Heart left ventricle (tissue), 13 donors: ENCODE measurements around the gene AURKB.

Experiments
- CTCF ChIP-seq, 12 donors: fragments of 200-600 bp; sonication (generic) in 4 of 12; IDR thresholded peaks; one replicate each; pipeline versions ENCODE4 v1.5.0 to v1.8.0; 2018 to 2022; ENCODE audit warnings: antibody characterized with exemption in 12 of 12, mild to moderate bottlenecking in 5 of 12
- POLR2A ChIP-seq, 2 donors: fragments of 450-650 bp; IDR thresholded peaks; one replicate each; pipeline ENCODE4 v1.6.1; 2017; ENCODE audit warnings: antibody characterized with exemption in 2 of 2, mild to moderate bottlenecking in 2 of 2, moderate library complexity in 2 of 2
- donor health status: ischemic (EF 13 %, LVEDD 7.1; RV severe dilation, severe dysfunction).
- donor health status: DM: no; HTN: yes; CAD: no.
- donor health status: DM: no; HTN: no; CAD: no.
- donor health status: ischemic (EF 25% LVEDD 6.9; RV normal size, moderate dysfunction).
- donor health status: ischemic (EF 25% LVEDD 5.7; RV mildly dilated, moderate dysfunction).
- donor health status: ischemic (EF 35%, LVEDD 5.7; RV mildly dilated, moderate dysfunction).
- donor health status: nonischemic (EF 11% LVEDD 7.7; RV severe dilation, severe dysfunction).
- donor health status: DM: yes; HTN: yes; CAD: no.
- donor health status: PGD.
- donor health status: ischemic (EF 29% LVEDD 5.4; RV normal size, mild dysfunction).
- donor health status: nonischemic (EF 23%, LVEDD 6.1; RV moderate dilation, normal function).

- TF ChIP-seq CTCF (IDR thresholded peaks at IDR 0.05): no peak
- TF ChIP-seq POLR2A (IDR thresholded peaks at IDR 0.05): no peak
Measured at GRCh38 chr17:8244768-8245167, 34.4 kb upstream of the AURKB start.
